GM23338 (cell line): Measurements from ENCODE around the gene DOCK4.

ENCODE experiments used
- CREB1 ChIP-seq: fragments of 250-450 bp; sonication (Bioruptor Pico); IDR thresholded peaks from 2 replicates; pipeline ENCODE4 v1.5.0; 2020; ENCODE audit warnings: low read depth, mild to moderate bottlenecking, moderate library complexity
- EZH2 ChIP-seq: fragments of 200-600 bp; sonication (generic); IDR thresholded peaks from one replicate; pipeline ENCODE4 v1.8.0; 2017; ENCODE audit warnings: antibody characterized with exemption, mild to moderate bottlenecking, low read depth; ENCODE audit not compliant: unreplicated experiment
- POLR2AphosphoS5 ChIP-seq: IDR thresholded peaks from 2 replicates; pipeline ENCODE4 v1.6.1; 2016; ENCODE audit warnings: antibody characterized with exemption, low read depth
- TF ChIP-seq, protein P1 (sequence below), 2 experiments: fragments of 200-600 bp in 1 of 2; sonication (generic) in 1 of 2; conservative IDR thresholded peaks; 2 replicates each; pipeline versions ENCODE4 v1.5.1 to v1.6.1; 2016 to 2017; ENCODE audit warnings: antibody characterized with exemption in 2 of 2, low read depth in 2 of 2, mild to moderate bottlenecking in 2 of 2, moderate library complexity in 1 of 2

DNA sequence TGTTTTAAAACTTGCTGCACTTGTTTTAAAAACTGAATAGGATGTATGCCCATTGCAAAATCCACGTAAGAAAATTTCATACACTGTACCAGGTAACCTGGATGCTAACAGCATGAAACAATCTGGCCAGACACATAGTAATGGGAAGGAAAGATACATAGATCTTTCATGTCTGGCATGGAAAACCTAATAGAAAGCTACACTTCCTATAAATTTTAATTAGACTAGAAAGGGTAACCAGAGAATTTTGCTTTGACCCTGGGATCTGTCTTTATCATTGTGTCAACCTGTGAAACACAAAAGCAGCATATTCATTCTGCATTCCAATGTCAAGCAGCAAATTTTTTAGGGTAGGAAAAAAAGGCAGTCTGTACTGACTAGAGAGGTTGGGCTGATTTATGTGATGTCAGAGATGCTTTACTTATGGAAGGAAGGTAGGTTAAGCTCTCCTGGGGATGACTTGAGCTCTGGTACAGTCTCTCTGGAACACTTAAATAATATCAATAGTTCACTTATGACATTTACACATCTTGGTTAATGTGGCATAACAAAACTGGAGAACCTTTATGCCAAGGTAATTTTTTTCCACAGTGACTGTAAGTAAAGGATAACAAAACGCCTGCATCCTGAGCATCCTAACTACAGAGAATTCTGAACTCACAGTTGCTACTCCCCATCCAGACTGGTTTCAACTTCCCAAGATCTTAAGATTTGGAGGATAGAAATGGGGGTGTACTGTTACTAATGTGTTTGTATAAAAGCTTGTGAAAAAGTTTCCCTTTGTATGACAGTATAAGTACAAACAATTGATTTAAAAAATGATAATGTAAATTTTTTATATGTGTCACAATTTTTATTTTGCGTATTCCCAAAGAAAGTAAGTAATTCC lies 44.7 kb downstream of the DOCK4 start:
- TF ChIP-seq POLR2AphosphoS5 (no peak), EZH2 (no peak), CREB1 (no peak)
- TF ChIP-seq, protein P1, sequence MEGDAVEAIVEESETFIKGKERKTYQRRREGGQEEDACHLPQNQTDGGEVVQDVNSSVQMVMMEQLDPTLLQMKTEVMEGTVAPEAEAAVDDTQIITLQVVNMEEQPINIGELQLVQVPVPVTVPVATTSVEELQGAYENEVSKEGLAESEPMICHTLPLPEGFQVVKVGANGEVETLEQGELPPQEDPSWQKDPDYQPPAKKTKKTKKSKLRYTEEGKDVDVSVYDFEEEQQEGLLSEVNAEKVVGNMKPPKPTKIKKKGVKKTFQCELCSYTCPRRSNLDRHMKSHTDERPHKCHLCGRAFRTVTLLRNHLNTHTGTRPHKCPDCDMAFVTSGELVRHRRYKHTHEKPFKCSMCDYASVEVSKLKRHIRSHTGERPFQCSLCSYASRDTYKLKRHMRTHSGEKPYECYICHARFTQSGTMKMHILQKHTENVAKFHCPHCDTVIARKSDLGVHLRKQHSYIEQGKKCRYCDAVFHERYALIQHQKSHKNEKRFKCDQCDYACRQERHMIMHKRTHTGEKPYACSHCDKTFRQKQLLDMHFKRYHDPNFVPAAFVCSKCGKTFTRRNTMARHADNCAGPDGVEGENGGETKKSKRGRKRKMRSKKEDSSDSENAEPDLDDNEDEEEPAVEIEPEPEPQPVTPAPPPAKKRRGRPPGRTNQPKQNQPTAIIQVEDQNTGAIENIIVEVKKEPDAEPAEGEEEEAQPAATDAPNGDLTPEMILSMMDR (conservative IDR thresholded peaks at IDR 0.05; ENCODE audit: low read depth in 2 of 2), result no peak
